Stimulated activated CD8-positive, alpha-beta memory T cell treated with anti-CD3 and anti-CD28 coated beads, Interleukin-4, amount 100 ng/mL, for 1 hour (primary cell): ENCODE results near the gene CLIC6.

Experiments
- DNase-seq, 2 donors: peaks; one replicate each; pipeline ENCODE4 v3.0.0-alpha.2; 2020; ENCODE audit warnings: low read depth in 2 of 2, low spot score in 1 of 2

The CLIC6 gene

DNA sequence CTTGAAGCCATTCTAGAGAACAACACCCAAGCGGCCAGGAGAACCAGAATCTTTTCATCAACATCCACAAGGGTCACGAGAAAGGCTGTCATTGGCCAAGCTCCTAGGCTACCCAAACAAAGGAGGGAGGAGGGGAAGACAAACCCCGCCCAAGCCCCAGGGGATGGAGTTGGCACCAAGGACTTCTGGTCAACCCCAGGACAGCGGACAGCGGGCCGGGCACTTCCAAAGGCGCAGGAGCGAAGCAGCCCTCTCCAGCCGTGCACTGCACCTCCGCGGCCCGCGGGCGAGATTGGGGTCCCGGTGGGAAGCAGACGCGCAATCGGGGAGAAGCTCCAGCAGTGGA, at the start of gene CLIC6:
Gene CLIC6 (plus strand): TSS at position 192 of the 346 bp plus-strand sequence. CDS start 395 bp downstream, outside the sequence.
- DNase-seq, result no peak

DNA sequence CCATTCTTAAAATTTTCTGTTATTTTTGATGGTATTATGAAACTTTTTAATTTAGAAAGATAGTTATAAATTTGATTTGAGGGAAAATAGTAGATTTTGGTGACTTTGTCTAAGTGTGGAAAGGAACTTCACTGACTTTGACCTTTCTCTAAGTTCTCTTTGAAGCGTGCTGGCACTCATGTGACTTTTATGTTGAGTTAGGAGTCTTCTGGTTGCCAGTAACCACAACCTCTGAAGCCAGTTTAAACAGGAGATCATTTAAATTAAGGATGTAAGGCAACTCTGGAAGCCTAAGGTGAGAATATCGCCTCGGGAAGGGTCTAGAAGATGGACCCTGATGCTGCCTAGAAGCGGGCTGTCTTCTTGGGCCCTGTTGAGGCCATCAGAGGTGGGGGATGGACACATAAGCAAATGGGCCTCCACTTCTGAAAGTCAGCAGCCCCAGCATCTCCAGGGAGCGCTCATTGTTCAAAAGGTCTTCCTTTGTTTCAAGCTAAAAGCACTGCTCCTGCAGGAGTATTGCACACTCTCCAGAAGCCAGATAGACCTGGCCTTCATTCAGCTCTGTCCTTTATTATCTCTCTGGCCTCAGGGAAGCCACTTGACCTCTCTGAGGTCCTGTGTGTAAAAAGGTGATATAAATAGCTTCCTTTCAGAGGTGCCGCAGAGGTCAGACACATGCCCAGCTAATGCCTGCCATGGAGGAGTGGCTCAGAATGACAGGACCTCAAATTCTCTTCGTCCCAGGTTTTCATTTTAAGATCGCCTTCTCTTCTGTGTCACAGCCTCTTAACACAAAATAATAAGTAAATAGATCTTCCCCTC, 48.7 kb upstream of the CLIC6 start:
- DNase-seq, result no peak

DNA sequence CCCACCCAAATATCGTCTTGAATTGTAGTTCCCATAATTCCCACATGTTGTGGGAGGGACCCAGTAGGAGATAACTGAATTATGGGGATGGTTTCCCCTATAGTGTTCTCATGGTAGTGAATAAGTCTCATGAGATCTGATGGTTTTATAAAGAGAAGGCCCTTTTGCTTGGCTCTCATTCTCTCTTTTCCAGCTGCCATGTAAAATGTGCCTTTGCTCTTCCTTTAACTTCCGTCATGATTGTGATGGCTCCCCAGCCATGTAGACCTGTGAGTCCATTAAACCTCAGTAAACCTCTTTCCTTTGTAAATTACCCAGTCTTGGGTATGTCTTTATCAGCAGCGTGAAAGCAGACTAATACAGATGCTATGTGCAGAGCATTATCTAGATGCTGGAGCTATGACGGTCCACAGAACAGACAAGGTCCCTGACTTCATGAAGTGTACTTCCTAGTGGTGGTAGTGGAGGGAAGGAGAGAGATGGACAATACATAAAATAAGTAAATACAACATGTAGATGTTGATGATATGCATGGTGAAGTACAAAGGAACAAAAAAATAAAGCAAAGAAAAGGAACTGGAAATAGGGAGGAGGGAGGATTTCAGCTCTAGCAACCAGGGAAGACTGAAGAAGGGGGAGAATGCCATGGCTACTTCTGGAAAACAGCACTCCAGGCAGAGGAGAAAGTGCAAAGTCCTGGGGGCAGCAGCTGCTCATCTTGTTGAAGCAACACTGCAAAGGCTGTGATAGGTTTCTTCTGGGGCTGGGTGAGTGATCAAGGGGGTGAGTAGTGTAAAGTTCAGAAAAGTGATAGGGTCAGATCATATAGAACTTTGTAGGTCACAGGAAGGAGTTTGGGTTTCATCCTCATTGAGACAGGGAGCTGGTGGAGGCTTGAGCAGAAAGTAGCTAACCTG, 47.1 kb upstream of the CLIC6 start:
- no peak for DNase-seq

DNA sequence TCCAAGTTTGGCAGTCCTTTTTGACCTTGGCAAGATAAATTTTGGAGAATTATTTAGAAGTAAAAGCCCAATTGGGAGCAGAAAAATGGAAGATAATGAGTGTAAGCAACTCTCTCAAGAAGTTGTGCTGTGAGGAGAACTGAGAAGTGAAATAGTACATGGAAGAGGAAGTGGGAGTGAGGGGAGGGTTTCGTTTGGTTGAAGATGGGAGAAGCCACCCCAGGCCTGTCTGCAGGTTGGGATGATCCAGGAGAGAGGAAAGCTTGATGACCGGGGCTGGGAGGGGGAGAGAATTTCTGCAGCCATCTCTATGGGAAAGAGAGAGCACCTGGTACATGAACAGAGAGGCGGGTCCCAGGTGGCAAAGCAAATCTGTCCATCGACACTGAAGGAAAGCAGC, 45.3 kb upstream of the CLIC6 start:
- DNase-seq, result no peak

DNA sequence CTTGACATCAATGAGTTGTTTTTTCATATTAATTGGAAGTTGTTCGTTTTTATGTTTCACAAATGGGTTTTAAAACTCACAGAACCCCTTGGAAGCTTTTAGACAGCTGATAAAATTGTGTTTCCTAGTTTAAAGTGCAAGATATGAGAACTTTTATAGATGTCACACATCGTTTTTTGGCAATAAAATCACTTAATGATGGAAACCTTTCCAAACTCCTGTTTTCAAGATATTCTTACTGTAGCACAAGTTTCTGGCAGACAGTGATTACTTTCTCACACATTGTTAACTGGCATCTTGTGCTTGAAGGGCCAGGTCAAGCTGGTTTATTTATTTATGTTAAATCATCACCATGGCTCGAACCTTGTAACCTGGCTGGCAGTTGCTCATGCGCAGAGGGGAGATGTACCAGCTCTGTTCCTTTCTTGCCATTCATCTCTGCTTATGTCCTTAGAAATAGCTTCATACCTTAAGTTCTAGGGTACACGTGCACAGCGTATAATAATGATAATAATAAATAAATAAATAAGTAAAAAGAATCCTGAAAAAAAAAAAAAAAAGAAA, 43.7 kb upstream of the CLIC6 start:
- DNase-seq, result no peak

DNA sequence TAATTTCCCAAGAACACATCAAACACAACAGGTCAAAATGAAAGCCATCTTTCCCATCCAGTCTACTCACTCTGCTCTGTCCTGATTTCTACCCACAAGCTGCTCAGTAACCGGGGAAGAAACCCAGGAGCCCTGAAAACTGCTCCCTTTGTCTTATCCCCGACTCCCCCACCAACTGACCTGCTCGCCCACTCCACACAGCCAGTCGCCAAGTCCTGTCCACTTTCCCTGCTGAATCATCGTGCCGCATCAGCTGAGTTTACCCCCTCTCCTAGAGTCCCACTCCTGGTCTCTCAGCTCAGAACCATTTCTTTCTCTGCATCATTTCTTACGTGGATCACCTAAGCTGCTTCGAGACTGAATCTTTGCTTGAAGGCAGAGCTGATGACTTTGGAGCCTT, 42.7 kb upstream of the CLIC6 start:
- no peak for DNase-seq

DNA sequence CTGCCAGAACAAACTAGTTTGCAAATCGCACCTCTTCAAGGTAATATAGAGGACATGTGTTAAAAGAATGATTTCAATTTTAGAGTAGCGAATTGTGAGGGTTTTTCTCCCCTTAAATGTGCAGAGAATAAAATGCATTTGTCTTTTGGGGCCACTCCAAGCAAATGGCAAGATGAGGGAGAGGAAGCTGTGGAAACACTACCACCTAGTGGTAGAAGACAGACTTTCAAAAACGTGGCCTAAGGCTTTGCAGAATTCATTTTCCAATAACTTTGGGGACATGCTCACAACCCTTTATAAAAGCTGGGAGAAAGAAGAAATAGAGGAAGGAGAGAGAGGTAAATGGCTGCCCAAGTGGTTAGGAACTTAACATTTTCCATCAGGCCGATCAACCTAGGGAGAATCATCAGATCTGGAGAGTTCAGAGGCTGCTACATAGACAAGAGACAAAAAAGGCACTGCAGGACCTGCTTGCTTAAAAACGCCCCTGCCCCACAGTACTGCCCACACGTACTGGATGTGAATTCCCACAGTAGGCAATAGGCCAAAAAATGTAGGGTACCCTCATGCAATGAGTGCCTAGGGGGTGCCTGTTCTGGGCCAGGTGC, 38.2 kb upstream of the CLIC6 start:
- DNase-seq, result peak in 1 of 2 donors; percentile 7

DNA sequence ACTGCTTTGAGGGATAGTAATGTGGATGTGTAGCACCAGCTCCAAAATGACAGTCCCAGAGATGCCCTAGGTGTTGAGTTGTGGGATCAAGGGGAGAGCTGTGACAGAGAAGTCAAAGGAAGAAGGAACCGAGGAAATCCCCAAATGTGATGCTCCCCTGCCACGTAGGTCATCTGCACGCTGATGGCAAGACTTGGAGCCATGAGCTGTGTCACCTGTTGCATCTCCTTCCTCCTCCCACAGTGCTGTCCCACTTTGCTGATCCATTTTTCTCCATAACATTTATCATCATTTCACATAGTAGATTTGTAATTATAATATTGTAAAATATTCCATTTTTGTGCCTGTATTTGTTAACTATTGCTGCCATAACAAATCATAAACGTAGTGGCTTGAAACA, 36.3 kb upstream of the CLIC6 start:
- no peak for DNase-seq

DNA sequence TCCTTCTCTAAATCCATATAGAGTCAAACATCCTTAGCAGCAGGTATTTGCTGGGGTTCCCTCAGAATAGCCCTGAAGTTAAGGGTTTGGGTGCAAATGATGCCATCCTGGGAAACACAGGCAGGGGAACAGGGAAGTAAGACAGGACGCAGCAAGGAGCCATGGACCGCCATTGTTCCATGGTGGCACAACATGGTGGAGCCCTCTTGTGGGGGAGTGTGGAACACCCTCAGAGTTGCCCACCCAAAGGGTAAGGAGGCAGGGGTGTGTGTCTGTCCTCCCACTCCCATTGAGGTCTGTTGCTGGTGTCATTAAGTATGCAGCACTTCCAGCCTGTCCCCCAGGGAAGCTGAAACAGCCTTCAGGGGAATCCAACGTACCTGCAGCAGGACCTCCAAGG, 33.5 kb upstream of the CLIC6 start:
- no peak for DNase-seq

DNA sequence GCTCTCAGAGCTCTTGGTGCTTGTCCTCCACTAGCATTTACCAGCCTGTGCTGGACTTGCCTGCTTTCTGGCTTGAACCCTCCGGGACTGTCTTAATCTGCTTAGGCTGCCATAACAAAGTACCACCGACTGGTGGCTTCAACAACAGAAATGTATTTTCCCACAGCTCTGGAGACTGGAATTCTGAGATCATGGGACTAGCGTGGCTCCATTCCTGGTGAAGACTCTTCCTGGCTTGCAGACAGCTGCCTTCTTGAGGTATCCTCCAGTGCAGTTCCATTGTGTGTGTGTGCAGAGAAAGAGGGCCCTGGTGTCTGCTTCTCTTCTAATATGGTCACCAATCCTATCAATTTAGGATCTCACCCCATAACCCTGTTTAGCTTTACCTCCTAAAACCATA, 31.8 kb upstream of the CLIC6 start:
- DNase-seq, result no peak

DNA sequence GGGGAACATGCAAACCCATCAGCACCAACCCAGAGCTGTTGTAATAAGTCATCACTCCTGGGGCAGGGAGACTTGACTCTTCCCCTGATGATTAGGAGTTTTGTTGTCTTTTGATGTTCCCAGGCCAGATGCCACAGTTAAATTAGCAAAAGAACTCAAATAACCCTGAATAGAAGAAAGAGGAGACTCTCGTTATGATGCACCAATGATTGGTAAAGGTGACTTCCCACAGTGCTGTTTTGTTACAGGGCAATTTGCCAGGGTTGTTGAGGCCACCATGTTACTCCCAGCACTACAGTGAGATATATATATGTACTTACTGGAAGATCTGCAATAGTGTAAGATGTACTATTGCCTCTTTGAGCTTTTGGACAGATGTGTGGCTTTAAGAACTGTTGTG, 29.5 kb upstream of the CLIC6 start:
- DNase-seq, result no peak

DNA sequence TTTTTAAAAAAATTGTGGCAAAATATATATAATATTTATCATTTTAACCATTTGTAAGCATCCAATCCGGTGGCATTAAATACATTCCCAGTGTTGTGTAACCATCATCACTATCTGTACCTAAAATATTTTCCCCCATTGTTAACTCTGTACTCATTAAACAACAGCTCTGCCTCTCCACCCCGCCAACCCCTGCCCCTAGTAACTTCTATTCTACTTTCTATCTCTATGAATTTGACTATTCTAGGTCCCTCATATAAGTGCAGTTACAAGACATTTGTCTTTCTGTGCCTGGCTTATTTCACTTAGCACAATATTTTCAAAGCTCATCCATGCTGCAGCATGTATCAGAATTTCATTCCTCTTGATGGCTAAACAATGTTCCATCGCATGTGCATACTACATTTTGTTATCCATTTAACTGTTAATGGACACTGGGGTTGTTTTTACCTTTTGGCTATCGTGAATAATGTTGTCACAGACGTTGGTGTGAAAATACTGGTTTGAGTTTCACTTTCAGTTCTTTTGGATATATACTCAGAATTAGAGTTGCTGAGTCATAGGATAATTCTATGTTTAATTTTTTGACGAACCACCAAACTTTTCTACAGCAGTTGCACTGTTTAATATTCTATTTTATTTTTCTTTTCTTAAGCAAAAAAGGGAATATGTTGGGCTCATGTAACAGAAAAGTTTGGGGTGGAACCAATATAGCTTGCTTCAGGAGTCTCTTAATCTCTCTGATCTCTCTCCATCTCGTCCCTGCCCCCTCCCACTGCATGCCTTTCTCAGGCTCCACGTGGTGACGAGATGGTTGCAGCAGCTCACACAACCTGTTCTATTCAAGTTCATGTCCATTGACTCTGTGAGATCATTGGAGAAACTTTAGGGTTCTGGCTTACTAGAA, 28.7 kb upstream of the CLIC6 start:
- DNase-seq, result no peak

DNA sequence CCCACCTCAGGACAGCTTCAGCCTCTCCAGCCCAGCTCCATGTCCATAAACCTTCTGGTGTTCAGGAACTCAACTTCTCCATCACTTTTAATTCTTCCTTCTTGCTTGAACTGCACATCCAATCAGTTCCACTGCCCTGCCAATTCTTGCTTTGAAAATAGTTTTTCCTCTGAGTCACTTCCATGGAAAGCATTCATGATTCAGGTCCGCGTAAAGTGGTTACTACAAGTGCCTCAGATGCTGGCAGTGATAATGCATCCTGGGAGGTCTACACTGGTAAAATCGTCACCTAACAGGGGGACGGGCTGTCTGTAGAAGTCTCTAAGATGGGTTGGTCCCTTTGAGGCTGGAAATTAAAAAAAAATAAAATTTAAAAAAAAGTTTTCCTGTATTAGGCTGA, 27.9 kb upstream of the CLIC6 start:
- no peak for DNase-seq

DNA sequence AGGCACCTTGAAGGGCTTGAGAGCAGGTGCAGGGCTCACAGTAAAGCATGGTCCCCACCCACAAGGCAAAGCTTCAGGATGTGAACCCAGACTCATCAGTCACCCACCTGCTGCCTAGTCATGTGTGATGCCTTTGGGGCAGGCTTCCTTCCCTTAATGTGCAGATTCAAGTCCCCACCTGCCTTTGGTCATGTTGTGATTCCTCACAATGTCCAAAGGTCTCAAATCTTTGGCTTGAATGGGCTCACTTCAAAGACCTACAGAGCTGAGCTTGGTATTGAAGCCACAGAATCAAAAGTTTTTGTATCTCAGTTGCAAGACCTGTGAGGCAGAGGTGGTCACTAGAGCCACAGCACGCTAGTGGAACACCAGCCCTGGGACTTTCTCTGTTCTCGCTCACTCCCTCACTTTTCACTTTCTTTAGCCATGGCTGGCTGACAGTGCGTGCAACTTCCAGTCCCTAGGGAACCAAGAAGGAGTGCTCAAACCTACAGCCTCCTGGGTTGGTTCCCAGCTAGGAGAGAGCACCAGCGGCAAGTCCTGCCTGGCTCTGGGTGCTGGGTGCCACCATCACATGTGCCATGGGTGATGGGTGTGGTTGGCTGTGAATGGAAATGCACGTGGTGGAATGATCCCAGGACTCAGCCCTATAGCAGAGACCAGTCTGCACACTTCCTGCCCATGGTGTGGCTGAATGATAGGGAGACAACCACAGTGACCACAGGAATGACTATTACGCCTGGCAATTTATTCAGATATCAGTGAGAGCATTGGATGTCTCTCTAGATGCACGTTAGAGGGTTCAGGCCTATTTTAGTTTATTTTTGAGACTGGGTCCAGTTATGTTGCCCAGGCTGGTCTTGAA, 26.4 kb upstream of the CLIC6 start:
- DNase-seq, result no peak

DNA sequence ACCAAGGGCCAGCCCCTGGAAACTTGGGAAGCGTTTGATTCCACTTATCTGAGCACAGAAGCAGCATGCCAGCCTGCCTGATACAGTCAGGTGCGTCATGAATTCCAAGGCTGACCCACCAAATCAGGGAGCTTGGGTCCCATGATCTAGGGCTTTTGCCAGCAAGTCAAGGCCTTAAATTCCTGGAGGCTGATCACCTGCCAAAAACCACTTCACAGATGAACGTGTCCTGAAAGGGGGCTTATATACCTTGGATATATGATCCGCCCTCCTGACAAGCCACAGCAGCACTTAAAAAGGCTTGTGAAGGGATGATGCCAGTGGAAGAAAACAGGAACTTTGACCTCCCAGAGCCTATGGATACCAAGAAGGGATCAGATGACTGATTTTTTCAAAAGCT, 24.0 kb upstream of the CLIC6 start:
- no peak for DNase-seq

DNA sequence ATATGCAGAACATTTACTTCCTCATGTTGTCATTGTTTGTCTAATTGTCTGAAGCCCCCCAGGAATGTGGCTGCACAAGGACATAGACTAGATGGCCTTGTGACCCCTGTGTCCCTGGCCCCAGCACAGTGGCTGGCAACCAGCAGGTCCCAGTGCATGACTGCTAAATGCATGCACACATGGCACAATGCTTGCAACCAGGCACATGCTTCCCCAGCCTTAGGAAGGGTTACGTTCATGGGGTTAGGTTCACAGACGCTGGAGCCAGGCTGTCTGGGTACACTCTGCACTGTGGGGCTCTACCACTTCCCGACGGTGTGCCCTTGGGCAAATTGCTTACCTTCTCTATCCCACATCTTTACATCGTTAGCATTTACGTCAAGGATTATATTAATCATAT, 21.2 kb upstream of the CLIC6 start:
- no peak for DNase-seq

DNA sequence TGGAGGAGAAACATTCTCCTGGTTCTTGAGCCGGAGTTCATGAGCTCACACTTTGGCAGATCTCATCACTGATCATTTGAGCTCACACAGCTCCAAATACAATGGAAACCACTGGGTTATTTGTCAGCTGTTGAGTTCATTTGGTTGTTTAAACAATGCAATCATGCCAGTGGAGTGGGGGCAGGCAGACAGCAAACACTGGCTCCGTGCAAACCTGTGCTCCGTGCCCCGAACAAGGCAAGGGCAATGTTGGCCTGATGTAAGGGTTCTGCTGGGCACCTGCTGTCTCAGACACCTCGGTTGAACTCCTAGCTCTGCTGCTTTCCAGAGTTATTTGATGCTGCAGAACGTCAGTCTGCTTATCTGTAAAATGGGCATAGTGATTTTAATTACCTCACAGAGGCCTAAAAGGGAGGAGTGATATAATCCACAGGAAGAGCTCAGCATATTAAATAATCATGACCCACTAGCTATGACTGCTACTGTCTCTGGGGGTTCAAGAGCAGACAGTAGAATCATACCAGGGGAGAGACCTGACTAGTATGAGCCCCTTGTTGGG, 20.0 kb upstream of the CLIC6 start:
- DNase-seq, result no peak

DNA sequence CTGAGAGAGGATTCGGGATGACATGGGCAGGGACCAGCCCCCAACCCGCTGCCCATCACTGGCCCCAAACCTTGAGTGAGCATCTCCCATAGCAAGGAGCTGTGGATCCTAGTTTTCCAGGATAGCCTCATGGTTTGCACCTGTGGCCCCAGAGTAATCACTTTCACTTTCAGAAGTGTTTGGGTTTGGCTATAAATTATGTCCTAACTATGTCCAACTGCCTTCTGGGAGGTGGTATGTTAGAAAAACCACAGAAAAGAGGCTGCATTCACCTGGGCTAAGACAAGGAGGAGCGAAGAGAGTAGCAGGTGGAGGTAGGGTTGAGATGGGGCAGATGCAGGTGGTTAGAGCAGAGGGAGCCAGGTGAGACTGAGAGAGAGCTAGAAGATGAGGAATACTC, 19.4 kb upstream of the CLIC6 start:
- DNase-seq, result no peak

DNA sequence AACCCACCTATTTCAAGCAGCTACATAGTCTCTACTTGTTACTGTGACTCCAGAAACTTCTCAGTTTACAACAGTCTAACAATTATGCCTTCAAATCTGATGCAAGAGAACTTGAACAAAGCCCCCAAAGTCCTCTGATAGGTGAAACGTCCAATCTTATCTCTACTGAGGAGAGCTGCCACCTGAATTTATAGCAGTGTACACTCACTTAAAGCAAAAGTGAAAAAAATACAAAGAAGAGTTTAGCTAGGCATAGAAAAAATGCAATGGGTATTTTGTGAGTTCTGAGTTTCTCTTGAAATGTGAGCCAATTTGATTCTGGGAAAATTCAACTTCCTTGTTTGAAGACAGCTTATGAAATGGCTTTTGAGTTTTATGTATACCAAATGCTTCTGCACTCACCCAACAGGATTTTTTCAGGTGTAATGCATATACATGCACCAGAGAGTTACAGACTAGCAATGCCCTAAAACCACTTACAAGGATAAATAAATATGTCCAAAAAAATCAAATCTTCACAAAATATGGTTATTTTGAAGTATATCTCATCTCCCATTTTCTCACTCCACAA, 17.8 kb upstream of the CLIC6 start:
- DNase-seq, result no peak
